ENCODE data around the gene LHFPL3. TPM values are rescaled to one million over a fixed set of nuclear protein-coding genes. Genes with fewer than 3 reads are reported as not detected.

LHFPL3 gene
- total RNA-seq, 1 donor from 2014 or later: not detected

GRCh38 chr7:104625956-104626355 lies 297.6 kb downstream of the LHFPL3 start:
- Mint-ChIP-seq H3K9me3 (ENCODE audit: low read depth) (no peaks in the 10 kb centered on the region), H3K4me3 (ENCODE audit: low read depth) (no peak overlapping the region), H3K27ac (no peak overlapping the region), H3K27me3 (peaks cover 12% of the 10 kb centered on the region), H3K36me3 (ENCODE audit: insufficient read depth) (no peaks in the 10 kb centered on the region), H3K4me1 (ENCODE audit: low read depth) (no peaks in the 10 kb centered on the region)
- TF ChIP-seq, protein P1, sequence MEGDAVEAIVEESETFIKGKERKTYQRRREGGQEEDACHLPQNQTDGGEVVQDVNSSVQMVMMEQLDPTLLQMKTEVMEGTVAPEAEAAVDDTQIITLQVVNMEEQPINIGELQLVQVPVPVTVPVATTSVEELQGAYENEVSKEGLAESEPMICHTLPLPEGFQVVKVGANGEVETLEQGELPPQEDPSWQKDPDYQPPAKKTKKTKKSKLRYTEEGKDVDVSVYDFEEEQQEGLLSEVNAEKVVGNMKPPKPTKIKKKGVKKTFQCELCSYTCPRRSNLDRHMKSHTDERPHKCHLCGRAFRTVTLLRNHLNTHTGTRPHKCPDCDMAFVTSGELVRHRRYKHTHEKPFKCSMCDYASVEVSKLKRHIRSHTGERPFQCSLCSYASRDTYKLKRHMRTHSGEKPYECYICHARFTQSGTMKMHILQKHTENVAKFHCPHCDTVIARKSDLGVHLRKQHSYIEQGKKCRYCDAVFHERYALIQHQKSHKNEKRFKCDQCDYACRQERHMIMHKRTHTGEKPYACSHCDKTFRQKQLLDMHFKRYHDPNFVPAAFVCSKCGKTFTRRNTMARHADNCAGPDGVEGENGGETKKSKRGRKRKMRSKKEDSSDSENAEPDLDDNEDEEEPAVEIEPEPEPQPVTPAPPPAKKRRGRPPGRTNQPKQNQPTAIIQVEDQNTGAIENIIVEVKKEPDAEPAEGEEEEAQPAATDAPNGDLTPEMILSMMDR (IDR thresholded peaks at IDR 0.05; ENCODE audit: unreplicated experiment): no peak
- DNase-seq (ENCODE audit: low spot score, unreplicated experiment): no peak

GRCh38 chr7:104627516-104627915 lies 299.1 kb downstream of the LHFPL3 start:
- H3K4me3 Mint-ChIP-seq (ENCODE audit: low read depth): no peak overlapping the region
- TF ChIP-seq, protein P1 (IDR thresholded peaks at IDR 0.05; ENCODE audit: unreplicated experiment): no peak
- no peaks in the 10 kb centered on the region for H3K9me3 Mint-ChIP-seq (ENCODE audit: low read depth)
- no peaks in the 10 kb centered on the region for H3K4me1 Mint-ChIP-seq (ENCODE audit: low read depth)
- DNase-seq (ENCODE audit: low spot score, unreplicated experiment): peak; percentile 28
- peaks cover 24% of the 10 kb centered on the region for H3K27me3 Mint-ChIP-seq
- no peak overlapping the region for H3K27ac Mint-ChIP-seq
- no peaks in the 10 kb centered on the region for H3K36me3 Mint-ChIP-seq (ENCODE audit: insufficient read depth)

GRCh38 chr7:104628017-104628416 lies 299.6 kb downstream of the LHFPL3 start:
- TF ChIP-seq, protein P1 (IDR thresholded peaks at IDR 0.05; ENCODE audit: unreplicated experiment): no peak
- no peak for DNase-seq (ENCODE audit: low spot score, unreplicated experiment)
- Mint-ChIP-seq H3K9me3 (ENCODE audit: low read depth) (no peaks in the 10 kb centered on the region), H3K4me1 (ENCODE audit: low read depth) (no peaks in the 10 kb centered on the region), H3K27me3 (peaks cover 27% of the 10 kb centered on the region), H3K27ac (no peak overlapping the region), H3K36me3 (ENCODE audit: insufficient read depth) (no peaks in the 10 kb centered on the region), H3K4me3 (ENCODE audit: low read depth) (no peak overlapping the region)

DNA sequence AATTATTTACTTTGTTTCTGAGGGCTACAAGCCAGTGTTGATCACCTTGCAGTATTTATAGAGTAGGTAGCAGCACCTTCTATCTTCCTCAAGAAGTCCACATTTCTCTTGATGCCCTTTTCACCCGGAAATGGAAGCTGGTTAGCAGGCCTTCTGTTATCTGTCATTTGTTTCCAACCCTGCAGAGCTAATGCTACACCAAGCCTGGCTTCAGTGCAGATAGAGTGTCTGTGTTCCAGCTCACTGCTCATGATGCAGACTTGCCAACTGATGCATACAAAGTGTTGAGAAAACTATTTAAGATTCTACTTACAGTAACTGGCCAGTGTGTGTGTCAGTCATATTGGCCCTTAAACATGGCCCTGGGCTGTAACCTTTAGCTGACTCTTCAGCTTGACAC lies 301.0 kb downstream of the LHFPL3 start:
- DNase-seq (ENCODE audit: low spot score, unreplicated experiment): no peak
- TF ChIP-seq, protein P1 (IDR thresholded peaks at IDR 0.05; ENCODE audit: unreplicated experiment): no peak
- H3K4me3 Mint-ChIP-seq (ENCODE audit: low read depth): no peak overlapping the region
- no peaks in the 10 kb centered on the region for H3K36me3 Mint-ChIP-seq (ENCODE audit: insufficient read depth)
- H3K9me3 Mint-ChIP-seq (ENCODE audit: low read depth): no peaks in the 10 kb centered on the region
- no peak overlapping the region for H3K27ac Mint-ChIP-seq
- peaks cover 36% of the 10 kb centered on the region for H3K27me3 Mint-ChIP-seq
- no peaks in the 10 kb centered on the region for H3K4me1 Mint-ChIP-seq (ENCODE audit: low read depth)

- Mint-ChIP-seq H3K4me3 (ENCODE audit: low read depth) (no peak overlapping the region), H3K27ac (no peak overlapping the region), H3K4me1 (ENCODE audit: low read depth) (no peaks in the 10 kb centered on the region), H3K36me3 (ENCODE audit: insufficient read depth) (no peaks in the 10 kb centered on the region), H3K9me3 (ENCODE audit: low read depth) (peaks cover 4% of the 10 kb centered on the region), H3K27me3 (peaks cover 36% of the 10 kb centered on the region)
- no peak for DNase-seq (ENCODE audit: low spot score, unreplicated experiment)
- TF ChIP-seq, protein P1 (IDR thresholded peaks at IDR 0.05; ENCODE audit: unreplicated experiment): no peak
Measured at GRCh38 chr7:104640506-104640905, 312.1 kb downstream of the LHFPL3 start.
